Activated naive CD4-positive, alpha-beta T cell (primary cell): Measurements from ENCODE around the gene ATP11A.
"Not testable (repeated sequence)": the region's sequence is repeated elsewhere in the genome, so short reads cannot be mapped to it uniquely, and the experiment has no call there.

Experiments used
- DNase-seq, 4 experiments: peaks; one replicate each; lab custom pipeline; 2025; lab: John Stamatoyannopoulos, UW

The ATP11A gene

DNA sequence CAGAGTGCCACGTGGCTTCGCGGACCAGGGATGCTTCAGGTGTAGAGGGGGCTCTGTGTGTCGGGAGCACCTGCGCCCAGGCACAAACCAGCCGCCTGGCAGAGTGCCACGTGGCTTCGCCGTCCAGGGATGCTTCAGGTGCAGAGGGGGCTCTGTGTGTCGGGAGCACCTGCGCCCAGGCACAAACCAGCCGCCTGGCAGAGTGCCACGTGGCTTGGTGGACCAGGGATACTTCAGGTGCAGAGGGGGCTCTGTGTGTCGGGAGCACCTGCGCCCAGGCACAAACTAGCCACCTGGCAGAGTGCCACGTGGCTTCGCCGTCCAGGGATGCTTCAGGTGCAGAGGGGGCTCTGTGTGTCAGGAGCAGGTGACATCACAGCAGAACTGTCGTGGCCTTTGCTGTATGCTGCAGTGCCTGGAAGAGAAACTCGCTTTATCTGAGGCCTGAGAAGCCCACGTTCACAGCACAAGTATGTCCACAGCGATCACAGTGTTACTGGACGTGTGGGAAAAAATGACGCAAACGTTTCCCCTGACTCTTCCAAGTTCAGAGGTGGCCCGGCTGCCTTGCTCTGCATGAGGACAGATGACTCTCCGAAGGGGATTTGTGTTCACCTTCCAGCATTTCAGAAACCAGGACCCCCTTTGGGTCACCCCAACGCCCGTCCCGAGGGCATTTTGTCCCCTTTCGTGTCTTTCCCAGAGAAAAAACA is 151.6 kb downstream of the ATP11A start:
- DNase-seq, result not testable (repeated sequence)

DNA sequence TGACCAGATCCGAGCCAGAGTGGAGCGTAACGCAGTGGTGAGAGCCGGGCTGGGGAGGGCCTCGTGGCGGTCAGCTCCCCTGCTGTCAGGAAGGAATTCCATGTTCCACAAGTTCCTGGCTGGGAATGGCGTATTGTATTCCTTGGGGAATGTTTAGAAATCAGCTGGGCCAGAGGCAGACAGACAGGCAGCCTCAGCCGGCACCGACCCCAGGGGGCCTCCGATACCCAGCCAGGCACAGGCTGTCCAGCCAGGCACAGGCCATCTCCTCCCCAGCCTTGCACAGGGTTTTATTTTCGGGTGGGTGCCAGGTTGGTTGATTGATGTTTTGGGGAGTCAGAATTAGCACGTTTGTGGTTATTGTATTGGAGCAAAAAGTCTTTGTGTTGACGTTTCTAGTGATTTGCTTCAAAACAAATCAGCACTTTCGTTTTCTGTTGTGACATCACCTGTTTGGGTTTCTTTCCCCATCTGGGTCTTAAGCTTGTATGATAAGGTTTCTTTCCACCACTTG is 152.6 kb downstream of the ATP11A start:
- DNase-seq, result no peak

DNA sequence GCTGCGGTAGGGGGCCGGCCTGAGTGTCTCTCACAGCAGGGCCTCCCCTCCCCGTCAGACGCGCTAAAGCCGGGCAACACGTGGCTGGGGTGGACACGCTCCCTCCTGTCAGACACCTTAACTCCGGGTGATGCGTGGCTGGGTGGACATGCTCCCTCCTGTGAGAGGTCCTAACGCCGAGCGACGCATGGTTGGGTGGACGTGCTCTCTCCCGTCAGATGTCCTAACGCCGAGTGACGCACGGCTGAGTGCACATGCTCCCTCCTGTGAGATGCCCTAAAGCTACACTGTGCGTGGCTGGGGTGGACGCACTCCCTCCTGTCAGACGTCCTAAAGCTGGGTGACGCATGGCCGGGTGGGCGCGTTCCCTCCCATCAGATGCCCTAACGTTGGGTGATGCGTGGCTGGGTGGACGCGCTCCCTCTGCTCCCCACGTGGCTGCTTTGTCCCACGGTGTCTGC is 153.1 kb downstream of the ATP11A start:
- DNase-seq, result no peak

DNA sequence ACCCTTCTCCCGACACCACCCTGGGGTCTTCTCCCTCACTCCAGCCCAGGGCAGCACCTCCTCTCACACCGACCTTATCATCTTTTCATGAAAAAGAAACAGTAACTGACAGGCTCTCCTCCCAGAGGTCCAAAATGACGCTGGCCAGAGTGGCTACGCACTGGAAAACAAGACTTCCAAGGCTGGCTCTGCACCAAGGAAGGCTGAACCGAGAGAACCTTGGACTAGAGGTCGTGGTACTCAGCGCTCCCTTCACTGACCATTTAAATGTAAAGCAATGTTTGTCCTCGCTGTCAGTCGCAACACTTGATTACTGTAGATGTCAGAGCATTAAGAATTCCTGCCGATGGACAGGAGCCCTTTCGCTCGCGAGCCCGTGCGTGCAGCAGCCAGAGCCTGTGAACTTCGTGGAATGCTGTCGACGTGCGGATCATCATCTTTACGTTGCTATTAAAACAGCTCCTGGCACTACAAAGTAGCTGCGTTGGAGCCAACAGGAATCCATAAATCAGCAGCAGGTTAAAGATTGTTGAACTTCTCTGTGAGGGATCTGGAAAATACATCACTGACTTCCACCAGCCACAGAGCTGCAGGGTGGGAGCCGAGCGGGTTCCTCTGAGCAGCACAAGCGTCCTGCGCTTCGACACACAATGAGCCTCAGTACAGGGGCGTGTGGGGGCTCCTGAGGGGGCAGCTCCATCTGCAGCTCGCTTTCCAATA is 153.7 kb downstream of the ATP11A start:
- DNase-seq, result no peak

DNA sequence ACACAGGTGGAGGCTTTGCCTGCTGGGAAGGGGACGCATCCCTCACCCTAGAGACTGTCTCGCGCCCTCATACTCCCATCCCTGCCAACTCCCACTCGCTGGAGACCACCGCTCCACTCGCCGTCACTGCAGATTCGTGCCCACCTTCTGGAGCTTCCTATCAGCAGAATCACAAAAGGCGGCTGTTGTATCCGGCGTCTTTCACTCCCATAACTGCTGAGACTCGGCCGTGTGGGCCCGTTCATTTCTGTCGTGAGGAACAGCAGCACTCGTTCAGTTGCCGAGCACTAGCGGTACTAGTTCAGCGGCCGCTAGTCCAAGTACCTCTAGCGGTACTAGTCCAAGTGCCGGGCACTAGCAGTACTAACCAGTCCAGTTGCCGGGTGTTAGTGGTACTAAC is 154.6 kb downstream of the ATP11A start:
- DNase-seq, result no peak

DNA sequence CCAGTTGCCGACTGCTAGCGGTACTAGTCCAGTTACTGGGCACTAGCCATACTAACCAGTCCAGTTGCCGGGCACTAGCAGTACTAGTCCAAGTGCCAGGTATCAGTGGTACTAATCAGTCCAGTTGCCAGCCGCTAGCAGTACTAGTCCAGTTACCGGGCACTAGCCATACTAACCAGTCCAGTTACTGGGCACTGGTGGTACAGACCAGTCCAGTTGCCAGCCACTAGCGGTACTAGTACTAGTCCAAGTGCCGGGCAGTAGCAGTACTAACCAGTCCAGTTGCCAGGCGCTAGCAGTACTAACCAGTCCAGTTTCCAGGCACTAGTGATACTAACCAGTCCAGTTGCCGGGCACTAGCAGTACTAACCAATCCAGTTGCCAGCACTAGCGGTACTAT is 155.0 kb downstream of the ATP11A start:
- no peak for DNase-seq

DNA sequence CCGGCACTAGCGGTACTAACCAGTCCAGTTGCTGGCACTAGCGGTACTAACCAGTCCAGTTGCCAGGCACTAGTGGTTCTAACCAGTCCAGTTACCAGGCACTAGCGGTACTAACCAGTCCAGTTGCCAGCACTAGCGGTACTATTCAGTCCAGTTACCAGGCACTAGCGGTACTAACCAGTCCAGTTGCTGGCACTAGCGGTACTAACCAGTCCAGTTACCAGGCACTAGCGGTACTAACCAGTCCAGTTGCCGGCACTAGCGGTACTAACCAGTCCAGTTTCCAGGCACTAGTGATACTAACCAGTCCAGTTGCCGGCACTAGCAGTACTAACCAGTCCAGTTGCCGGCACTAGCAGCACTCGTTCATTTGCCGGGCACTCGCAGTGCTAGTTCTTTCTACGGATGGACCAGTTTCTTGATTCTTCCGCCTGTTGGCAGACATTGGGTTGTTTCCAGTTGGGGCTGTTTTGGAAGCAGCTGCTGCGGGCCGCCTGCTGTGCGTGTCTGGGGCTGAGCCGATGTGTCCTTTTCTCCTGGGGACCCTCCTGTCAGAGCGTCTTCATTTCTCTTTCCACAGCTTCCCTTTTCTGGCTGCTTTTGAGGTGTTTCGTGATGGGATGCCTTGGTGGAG is 155.8 kb downstream of the ATP11A start:
- DNase-seq, result no peak

DNA sequence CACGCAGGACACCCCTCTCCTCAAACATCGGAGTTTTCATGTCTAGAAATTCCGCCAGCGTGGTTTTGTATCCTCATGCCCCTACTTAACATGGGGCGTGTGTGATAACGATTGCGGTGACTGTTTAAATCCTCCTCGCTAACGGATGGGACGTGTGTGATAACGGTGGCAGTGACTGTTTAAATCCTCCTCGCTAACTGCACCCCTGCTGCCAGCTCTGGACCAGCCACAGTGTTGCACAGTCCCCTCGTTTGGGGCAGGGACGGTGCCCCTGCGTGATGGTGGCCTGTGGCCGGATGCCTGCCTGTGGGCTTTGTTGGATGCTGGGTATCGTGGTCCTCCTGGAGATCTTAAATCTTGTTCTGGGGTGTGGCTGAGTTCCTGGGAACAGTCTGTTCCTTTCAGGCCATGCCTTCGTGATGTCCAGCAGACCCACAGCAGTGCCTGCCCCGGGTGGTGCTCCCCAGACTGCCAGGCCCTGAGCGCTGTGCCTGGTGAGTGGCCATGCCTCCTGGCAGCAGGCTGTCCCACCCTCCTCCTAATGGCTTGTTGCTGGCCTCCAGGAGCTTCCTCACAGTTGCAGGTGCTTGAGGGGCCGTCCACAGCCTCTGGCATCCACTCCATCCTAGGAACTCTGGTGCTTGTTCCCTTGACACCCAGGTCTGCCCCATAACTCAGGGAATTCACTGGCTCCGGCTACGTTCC is 156.7 kb downstream of the ATP11A start:
- no peak for DNase-seq

DNA sequence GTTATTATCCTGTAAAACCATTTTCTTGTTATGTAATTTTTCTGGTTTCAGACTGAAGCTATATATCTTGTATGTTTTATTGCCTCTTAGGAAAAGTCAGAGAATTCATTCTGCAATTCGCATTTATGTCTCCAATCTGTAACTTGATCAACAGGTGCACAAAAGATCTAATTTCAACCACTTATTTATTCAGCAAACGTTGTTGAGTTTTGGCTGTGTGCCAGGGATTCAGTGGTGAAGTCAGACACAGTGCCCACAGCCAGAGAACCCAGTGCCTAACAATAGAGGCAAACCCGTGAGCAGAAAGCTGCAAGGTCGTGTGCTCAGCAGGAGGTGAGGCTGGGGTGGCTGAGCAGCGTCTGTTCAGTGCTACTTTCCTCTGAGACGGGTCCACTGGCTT is 159.7 kb downstream of the ATP11A start:
- DNase-seq, result no peak

DNA sequence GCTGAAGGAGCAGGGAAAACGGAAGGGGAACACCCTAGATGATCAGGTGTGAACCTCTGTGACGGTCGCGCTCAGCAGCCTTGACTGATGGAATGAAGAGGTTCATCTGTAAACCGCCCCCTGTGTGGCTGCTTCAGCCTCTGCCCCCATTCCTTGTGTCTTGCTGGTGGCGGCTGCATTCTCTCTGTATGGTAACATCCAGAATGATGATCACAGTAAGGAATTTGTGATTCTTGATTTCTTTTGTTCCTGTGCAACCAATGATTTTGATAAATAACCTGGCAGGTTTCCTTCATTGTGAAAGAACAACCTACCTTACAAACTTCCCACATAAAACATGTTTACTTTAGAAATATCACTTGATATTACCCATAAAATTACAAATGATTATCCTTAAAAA is 160.4 kb downstream of the ATP11A start:
- DNase-seq, result no peak

DNA sequence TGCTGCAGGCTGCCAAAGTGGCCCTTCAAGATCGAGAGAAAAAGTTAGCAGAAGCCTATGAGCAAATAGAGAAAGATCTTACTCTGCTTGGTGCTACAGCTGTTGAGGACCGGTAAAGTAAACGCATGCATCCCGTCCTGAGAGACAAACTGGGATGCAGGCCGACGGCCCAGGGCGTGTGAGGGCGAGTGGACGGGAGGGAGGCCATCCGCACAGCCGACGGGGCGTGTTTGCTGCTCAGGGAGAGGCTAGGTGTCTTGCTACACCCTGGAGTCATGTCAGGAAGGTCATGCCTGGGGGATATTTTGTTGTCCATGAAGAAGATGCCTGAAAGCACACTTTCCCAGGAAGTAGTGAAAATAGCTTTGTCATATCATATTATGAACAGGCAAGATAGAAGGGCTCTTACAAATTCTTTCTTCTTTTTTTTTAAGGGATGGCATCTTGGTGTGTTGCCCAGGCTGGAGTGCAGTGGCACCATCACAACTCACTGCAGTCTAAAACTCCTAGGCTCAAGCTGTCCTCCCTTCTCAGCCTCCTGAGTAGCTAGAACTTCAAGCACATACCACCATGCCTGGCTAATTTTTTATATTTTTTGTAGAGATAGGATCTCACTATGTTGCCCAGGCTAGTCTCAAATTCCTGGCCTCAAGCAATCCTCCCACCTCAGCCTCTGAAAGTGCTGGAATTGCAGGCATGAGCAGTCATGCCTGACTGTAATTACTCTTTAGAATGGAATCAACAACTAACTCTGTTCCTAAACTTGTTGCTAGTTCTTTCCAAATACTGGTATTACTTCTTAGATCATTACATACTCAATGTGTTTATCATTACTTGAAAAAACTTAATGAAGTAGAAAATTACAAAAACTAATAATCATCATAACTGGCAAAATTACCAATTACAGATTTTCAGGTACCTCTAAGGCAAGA is 161.5 kb downstream of the ATP11A start:
- DNase-seq, result no peak

DNA sequence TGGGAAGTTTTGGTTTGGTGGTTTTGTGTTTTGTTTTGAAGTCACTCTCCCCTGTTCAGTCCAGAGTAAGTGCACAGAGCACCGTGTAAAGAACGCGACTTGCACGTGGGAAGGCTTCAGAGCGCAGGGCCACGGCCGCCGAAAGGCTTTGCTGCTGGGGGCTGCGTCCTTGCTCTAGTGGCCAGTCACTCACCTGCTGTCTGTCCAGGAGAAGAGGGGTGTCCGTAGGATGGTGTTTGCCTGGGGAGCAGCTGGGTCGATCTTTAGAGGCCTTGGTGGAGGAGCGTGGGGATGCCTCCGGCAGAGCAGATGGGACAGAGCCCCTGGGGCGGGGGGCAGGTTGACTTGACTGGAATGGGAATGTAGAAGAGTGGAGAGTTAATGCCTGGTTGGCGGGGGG is 162.6 kb downstream of the ATP11A start:
- DNase-seq, result no peak

DNA sequence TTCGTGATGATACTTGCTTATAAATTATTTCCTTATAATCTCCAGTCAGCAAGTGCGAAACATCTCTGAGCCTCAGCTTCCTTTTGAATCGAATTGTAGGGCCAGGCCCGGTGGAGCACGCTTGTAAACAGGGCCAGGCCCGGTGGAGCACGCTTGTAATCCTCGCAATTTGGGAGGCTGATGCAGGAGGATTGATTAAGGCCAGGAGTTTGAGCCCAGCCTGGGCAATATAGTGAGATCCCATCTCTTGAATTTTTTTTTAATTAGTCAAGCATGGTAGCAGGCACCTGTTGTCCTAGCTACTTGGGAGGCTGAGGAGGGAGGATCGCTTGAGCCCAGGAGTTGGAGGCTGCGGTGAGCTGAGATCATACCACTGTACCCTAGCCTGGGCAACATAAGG is 163.0 kb downstream of the ATP11A start:
- no peak for DNase-seq

DNA sequence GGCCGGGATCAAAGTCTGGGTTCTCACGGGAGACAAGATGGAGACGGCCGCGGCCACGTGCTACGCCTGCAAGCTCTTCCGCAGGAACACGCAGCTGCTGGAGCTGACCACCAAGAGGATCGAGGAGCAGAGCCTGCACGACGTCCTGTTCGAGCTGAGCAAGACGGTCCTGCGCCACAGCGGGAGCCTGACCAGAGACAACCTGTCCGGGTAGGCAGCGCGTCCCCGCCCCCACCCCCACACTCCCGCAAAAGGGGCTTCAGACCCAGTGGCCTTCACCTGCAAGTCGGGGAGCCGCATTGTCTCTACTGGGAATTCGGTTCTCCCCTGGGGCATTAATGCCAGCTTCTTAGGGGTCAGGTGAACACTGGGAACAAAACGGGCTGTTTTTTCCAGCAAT is 164.5 kb downstream of the ATP11A start:
- DNase-seq, result no peak

DNA sequence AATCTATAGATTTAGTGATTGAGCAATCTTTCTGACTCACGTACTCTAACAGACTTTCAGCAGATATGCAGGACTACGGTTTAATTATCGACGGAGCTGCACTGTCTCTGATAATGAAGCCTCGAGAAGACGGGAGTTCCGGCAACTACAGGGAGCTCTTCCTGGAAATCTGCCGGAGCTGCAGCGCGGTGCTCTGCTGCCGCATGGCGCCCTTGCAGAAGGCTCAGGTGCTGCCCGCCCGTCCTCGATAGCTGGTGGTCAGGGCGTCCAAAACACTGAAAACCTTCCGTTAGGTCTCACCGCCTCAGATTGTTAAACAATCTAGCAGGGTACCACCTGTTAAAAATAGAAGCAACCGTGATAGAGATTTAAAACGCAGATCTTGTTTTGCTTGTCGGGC is 166.0 kb downstream of the ATP11A start:
- no peak for DNase-seq

DNA sequence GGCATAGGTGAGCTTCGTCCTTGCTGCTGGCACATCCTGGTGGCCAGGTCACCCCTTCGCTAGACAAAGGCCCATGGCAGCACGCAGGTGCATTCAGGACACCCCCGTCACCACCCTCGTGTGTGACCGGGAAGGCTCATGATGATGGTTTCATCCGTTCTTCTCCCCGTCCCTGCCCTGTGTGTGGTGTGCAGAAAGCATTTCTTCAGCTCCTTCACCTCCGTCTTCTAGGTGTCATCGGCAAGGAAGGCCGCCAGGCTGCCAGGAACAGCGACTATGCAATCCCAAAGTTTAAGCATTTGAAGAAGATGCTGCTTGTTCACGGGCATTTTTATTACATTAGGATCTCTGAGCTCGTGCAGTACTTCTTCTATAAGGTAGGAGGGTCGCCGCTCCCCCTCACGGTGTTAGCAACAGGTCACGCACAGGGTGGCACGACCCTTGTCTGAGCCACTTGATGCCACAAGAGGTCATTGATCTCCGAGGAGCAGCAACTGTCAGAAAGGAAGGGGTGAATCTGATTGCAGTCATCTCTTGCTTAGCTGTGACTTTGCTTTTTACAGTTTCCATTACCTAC is 168.2 kb downstream of the ATP11A start:
- no peak for DNase-seq

DNA sequence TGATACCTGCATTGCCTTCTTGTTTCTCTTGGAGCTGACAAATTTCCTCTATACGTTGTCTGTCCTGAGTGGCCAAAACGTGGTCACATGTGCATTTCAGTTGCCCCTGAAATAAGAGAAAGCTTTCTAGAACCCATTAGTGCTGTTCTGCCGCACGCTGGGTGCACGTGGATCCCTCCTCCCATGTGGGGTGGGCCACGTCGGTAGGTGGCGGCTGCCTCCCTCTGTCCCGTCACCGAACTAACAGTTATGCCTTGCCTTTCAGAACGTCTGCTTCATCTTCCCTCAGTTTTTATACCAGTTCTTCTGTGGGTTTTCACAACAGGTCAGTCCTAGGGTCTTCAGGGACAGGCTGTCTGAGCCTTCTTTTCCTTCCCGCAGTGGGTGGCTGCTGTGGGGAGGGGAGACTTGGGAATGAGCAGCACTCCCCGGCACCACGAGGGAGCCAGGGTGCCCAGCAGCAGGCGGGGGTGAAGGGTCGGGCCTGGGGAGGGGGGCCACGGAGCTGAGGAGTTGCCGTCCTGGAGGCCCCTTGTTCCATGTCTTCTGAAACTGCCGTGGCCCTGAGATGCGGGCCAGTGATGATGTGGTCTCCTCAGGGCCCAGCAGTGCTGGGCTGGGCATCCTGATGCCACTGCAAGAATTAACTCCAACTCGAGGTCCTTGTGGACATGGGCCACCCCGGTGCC is 169.4 kb downstream of the ATP11A start:
- DNase-seq, result no peak

DNA sequence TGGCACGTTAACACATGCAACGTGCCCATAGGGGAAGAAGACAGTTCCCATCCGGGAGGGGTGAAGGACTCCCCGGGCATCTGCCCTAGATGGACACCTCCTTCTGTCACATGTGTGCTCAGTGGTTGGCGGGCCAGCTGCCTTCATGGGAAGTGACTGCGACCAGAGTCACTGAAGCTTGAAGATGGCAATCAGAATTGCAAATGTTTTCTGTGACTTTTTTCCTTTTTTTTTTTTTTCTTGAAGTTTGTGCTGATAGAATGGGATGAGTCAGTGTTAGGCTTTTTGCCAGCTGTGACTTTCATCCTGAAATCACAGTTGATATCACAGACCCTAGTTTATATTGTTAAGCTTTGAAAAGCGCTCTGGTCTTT is 170.0 kb downstream of the ATP11A start:
- DNase-seq, result no peak

DNA sequence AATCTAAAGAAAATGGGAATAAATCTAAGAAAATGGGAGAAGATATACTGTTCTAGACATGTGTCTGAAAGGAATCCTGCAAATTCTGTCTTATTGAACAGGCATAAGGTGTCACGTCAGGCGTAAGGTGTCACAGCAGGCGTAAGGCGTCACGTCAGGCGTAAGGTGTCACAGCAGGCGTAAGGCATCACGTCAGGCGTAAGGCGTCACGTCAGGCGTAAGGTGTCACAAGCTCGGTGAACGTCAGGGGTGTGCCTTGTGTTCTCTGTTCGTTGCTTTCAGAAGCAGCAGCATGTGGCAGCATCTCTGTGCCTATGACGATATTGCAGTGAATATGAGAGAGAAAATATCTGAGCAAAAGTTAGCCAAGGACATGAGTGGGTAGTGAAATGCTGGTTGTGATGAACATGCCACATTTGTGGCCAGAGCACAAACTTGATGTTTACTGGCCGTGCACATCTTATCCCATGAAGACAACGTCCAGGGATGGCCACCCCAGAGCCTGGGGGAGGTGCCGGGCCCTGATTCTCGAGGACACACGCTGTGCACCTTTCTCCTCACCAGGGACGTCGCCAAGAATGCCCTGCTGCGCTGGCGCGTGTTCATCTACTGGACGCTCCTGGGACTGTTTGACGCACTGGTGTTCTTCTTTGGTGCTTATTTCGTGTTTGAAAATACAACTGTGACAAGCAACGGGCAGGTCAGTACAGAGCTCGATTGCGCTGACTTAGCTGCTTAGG is 172.2 kb downstream of the ATP11A start:
- DNase-seq, result no peak

DNA sequence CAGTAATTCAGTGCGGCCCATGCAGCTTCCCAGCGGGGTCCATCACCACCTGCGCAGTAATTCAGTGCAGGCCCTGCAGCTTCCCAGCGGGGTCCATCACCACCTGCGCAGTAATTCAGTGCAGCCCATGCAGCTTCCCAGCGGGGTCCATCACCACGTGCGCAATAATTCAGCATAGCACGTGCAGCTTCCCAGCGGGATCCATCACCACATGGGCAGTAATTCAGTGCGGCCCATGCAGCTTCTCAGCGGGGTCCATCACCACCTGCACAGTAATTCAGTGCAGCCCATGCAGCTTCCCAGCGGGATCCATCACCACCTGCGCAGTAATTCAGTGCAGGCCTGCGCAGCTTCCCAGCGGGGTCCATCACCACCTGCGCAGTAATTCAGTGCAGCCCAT is 173.5 kb downstream of the ATP11A start:
- DNase-seq, result not testable (repeated sequence)
